Uterus (tissue), 2 donors: ENCODE results near the gene TMEM11.
"Not testable (repeated sequence)": the region's sequence is repeated elsewhere in the genome, so short reads cannot be mapped to it uniquely, and the experiment has no call there.

Experiments
- CTCF ChIP-seq, 4 experiments: fragments of 200-600 bp in 2 of 4; fragments of 450-650 bp in 2 of 4; sonication (generic) in 2 of 4; IDR thresholded peaks; one replicate each; pipeline ENCODE4 v1.5.1; 2016 to 2019; ENCODE audit warnings: antibody characterized with exemption in 4 of 4, mild to moderate bottlenecking in 2 of 4, moderate library complexity in 1 of 4
- POLR2A ChIP-seq, 2 donors: fragments of 450-650 bp; IDR thresholded peaks; one replicate each; pipeline ENCODE4 v1.6.1; 2016; ENCODE audit warnings: antibody characterized with exemption in 2 of 2, mild to moderate bottlenecking in 1 of 2, moderate library complexity in 1 of 2

GRCh38 chr17:21227277-21227676 is 13.3 kb upstream of the TMEM11 start:
- TF ChIP-seq CTCF, POLR2A (IDR thresholded peaks at IDR 0.05): not testable (repeated sequence)
